Measurements from ENCODE around the gene NEB.

NEB gene

GRCh38 chr2:151475071-151475470 is 259.2 kb downstream of the NEB start:
- DNase-seq = no peak

DNA sequence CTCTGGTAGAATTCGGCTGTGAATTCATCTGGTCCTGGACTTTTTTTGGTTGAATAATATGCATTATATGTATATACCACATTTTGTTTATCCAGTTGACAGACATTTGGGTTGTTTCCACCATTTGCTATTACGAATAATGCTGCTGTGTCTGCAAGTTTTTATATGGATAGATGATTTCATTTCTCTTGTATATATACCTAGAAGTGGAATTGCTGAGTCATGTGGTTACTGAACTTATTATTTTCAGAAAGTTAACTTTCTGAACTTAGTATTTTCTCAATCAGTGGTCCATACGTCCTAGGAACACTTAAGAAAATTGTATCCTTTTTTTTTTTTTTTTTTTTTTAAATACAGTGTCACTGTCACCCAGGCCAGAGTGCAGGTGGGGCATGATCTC is 261.3 kb downstream of the NEB start:
- DNase-seq = no peak

DNA sequence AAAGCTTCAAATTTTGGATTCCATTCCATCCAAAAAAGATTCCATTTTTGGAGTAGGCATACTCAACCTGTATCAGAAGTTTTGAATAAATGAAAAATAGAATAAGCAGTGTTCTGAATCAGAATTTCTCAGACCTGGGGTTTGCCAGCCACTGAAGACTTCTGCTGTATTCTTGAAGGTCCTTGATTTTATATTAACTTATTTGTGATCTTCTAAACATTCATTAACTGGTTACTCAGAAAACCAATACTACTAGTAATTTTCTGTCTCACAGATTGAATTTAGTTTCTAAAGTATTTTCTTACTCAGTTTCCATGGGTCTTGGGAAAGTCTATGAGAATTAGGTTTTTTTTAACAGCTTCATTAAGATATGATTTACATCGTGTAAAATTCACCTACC is 263.7 kb downstream of the NEB start:
- DNase-seq = no peak

GRCh38 chr2:151465771-151466170 is 268.5 kb downstream of the NEB start:
- no peak for DNase-seq

DNA sequence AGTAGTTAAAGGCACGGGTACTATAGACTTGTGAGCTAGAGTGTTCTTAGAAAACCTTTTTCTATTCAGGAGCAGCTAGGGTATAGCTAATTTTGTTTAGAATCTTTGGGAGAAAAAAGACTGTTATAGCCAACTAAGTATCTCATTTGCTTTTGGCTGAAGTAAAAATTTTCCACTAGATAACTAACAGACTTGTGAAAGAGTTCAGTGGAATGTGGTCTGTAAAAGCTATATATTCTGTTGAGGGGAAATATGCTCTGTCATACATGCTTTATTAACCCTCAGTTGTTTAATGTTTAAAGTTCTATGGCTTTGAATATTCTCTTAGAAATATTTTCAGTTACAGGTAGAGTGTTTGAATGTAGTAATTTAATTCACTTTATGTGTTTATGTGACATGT is 274.9 kb downstream of the NEB start:
- no peak for DNase-seq

DNA sequence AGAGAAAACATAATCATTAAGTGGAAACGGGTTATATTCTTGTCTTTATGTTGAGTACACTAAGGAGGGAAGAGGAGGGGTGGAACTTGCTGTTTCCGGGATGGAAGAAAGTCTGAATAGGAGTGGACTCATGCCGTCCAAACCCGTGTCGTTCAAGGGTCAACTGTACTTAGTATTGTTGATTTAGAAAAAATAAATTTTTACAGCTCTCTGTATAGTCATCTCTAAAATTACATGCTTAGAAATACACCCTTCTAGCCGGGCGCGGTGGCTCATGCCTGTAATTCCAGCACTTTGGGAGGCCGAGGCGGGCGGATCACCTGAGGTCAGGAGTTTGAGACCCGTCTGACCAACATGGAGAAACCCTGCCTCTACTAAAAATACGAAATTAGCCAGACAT is 295.1 kb downstream of the NEB start:
- no peak for DNase-seq

- no peak for DNase-seq
These were observed 295.8 kb downstream of the NEB start for GRCh38 chr2:151438506-151438905.

- DNase-seq = no peak
These were observed 296.6 kb downstream of the NEB start for GRCh38 chr2:151437630-151438029.
